Liver (tissue), 9 donors: Measurements from ENCODE around the gene MCFD2. TPM values are rescaled to one million over a fixed set of nuclear protein-coding genes. Genes with fewer than 3 reads are reported as not detected.

ENCODE experiments used
- DNase-seq: peaks from one replicate; pipeline ENCODE4 v3.0.0-alpha.2; 2017; ENCODE audit warnings: low spot score
- H3K27ac ChIP-seq, 2 donors: one replicate each; pipeline ENCODE4 v1.7.0; 2013; ENCODE audit warnings: inconsistent platforms in 2 of 2, low read length in 2 of 2, control low read depth in 1 of 2, low read depth in 1 of 2, mild to moderate bottlenecking in 1 of 2
- H3K27me3 ChIP-seq, 4 donors: one replicate each; pipeline versions ENCODE4 v1.6.1 to v1.7.0; 2013; ENCODE audit warnings: low read length in 3 of 4, inconsistent platforms in 1 of 4, mild to moderate bottlenecking in 1 of 4, moderate library complexity in 1 of 4; ENCODE audit not compliant: control insufficient read depth in 4 of 4, insufficient read depth in 4 of 4
- H3K36me3 ChIP-seq, 4 donors: one replicate each; pipeline versions ENCODE4 v1.6.1 to v1.7.0; 2013; ENCODE audit warnings: low read length in 3 of 4, mild to moderate bottlenecking in 3 of 4, low read depth in 1 of 4, moderate library complexity in 1 of 4; ENCODE audit not compliant: control insufficient read depth in 4 of 4, insufficient read depth in 3 of 4
- H3K4me1 ChIP-seq, 4 donors: one replicate each; pipeline versions ENCODE4 v1.6.1 to v1.7.0; 2013; ENCODE audit warnings: low read length in 3 of 4, mild to moderate bottlenecking in 3 of 4, moderate library complexity in 1 of 4; ENCODE audit not compliant: control insufficient read depth in 4 of 4, insufficient read depth in 4 of 4
- H3K4me3 ChIP-seq, 3 donors: one replicate each; pipeline versions ENCODE4 v1.6.1 to v1.7.0; 2013; ENCODE audit warnings: low read length in 3 of 3, control low read depth in 1 of 3, low read depth in 1 of 3, mild to moderate bottlenecking in 1 of 3
- H3K9ac ChIP-seq, 2 donors: one replicate each; pipeline ENCODE4 v1.7.0; 2013; ENCODE audit warnings: low read length in 2 of 2, mild to moderate bottlenecking in 2 of 2, moderate library complexity in 2 of 2, control low read depth in 1 of 2, low read depth in 1 of 2
- H3K9me3 ChIP-seq, 4 donors: one replicate each; pipeline versions ENCODE4 v1.6.1 to v1.7.0; 2013; ENCODE audit warnings: low read length in 3 of 4; ENCODE audit not compliant: control insufficient read depth in 4 of 4
- ATF3 ChIP-seq: IDR thresholded peaks from 2 replicates; pipeline ENCODE4 v1.6.1; 2016; ENCODE audit warnings: antibody characterized with exemption
- CTCF ChIP-seq: fragments of 150-350 bp; IDR thresholded peaks from 2 replicates; pipeline ENCODE4 v1.5.1; 2017; ENCODE audit warnings: improper control_type of control experiment, low read depth, low read length; ENCODE audit not compliant: missing input control
- FOXA1 ChIP-seq: IDR thresholded peaks from 2 replicates; pipeline ENCODE4 v1.6.1; 2016; ENCODE audit warnings: antibody characterized with exemption
- FOXA2 ChIP-seq: IDR thresholded peaks from 2 replicates; pipeline ENCODE4 v1.6.1; 2016; ENCODE audit warnings: antibody characterized with exemption
- GABPA ChIP-seq, 2 donors: IDR thresholded peaks in 1 of 2; conservative IDR thresholded peaks in 1 of 2; 2 replicates each; pipeline ENCODE4 v1.6.1; 2016; ENCODE audit warnings: antibody characterized with exemption in 2 of 2, mild to moderate bottlenecking in 1 of 2, moderate library complexity in 1 of 2
- NR2F2 ChIP-seq: IDR thresholded peaks from 2 replicates; pipeline ENCODE4 v1.6.1; 2016; ENCODE audit warnings: antibody characterized with exemption
- RAD21 ChIP-seq, 2 donors: IDR thresholded peaks; 2 replicates each; pipeline ENCODE4 v1.6.1; 2016; ENCODE audit warnings: antibody characterized with exemption in 2 of 2, mild to moderate bottlenecking in 2 of 2
- REST ChIP-seq: IDR thresholded peaks from 2 replicates; pipeline ENCODE4 v1.6.1; 2016; ENCODE audit warnings: antibody characterized with exemption, mild to moderate bottlenecking
- RXRA ChIP-seq, 2 donors: IDR thresholded peaks; 2 replicates each; pipeline ENCODE4 v1.6.1; 2017 to 2018; ENCODE audit warnings: antibody characterized with exemption in 2 of 2, mild to moderate bottlenecking in 1 of 2
- SP1 ChIP-seq: IDR thresholded peaks from 2 replicates; pipeline ENCODE4 v1.6.1; 2018; ENCODE audit warnings: antibody characterized with exemption, mild to moderate bottlenecking
- TAF1 ChIP-seq: conservative IDR thresholded peaks from 2 replicates; pipeline ENCODE4 v1.6.1; 2016; ENCODE audit warnings: antibody characterized with exemption, mild to moderate bottlenecking
- YY1 ChIP-seq: IDR thresholded peaks from 2 replicates; pipeline ENCODE4 v1.6.1; 2016; ENCODE audit warnings: antibody characterized with exemption, mild to moderate bottlenecking
- ZBTB33 ChIP-seq: IDR thresholded peaks from 2 replicates; pipeline ENCODE4 v1.6.1; 2016; ENCODE audit warnings: antibody characterized with exemption
- WGBS: extraction: QIAGEN DNeasy Blood & Tissue Kit; methylation state at CpG from one replicate; pipeline ENCODE4 v1.1.7; 2013; 5-methylcytosine and 5-hydroxymethylcytosine counted together
- polyA plus RNA-seq, 2 donors: library from polyadenylated mRNA; stranded (reverse) in 1 of 2; unstranded in 1 of 2; fragments of 200-250 nt in 1 of 2; fragments of >200 nt in 1 of 2; fragmentation: Nextera tagmentation in 1 of 2; extraction: Ambion mirVana in 1 of 2; gene quantifications; one replicate each; pipeline versions ENCODE4 v1.2.1 to v1.2.3, GENCODE V29; 2013 to 2015
- total RNA-seq, 2 donors: library from RNA; depleted of rRNA; stranded (reverse); fragments of >200 nt; gene quantifications; one replicate each; pipeline ENCODE4 v1.2.3, GENCODE V29; 2014
- donor health status: healthy.
- donor health status: healthy.
- donor health status: healthy.
- donor health status: healthy.
- donor health status: healthy.

MCFD2 gene
- total and polyA plus RNA-seq, 4 donors = 81.8 to 148 (median 129) TPM

- peaks cover 6 to 23% (median 21%) of the 10 kb centered on the region in 4 donors for H3K36me3 ChIP-seq
These were observed 13.1 kb downstream of the MCFD2 start for GRCh38 chr2:46902465-46902864.

GRCh38 chr2:46901611-46902010 lies 14.0 kb downstream of the MCFD2 start:
- H3K27me3 ChIP-seq = no peaks in the 10 kb centered on the region
- peaks cover 6 to 14% (median 13%) of the 10 kb centered on the region in 4 donors for H3K36me3 ChIP-seq
- WGBS = 84% methylated on average over 2 of the region's 2 CpGs
- no peak overlapping the region for H3K4me3 ChIP-seq
- TF ChIP-seq YY1 = no peak
- no peak for TF ChIP-seq ATF3
- no peak for TF ChIP-seq SP1
- TF ChIP-seq NR2F2 = no peak
- no peak for TF ChIP-seq TAF1
- TF ChIP-seq RXRA (IDR thresholded peaks at IDR 0.05) = no peak
- no peak for TF ChIP-seq REST
- no peak for TF ChIP-seq ZBTB33
- no peak for TF ChIP-seq FOXA2
- TF ChIP-seq CTCF = no peak
- TF ChIP-seq FOXA1 = no peak
- no peak for TF ChIP-seq GABPA (IDR thresholded peaks at IDR 0.05 in 1 of 2, conservative IDR thresholded peaks at IDR 0.05 in 1 of 2)
- TF ChIP-seq RAD21 (IDR thresholded peaks at IDR 0.05) = no peak
- peaks cover 0 to 3% (median 0%) of the 10 kb centered on the region in 4 donors for H3K4me1 ChIP-seq
- no peaks in the 10 kb centered on the region for H3K9me3 ChIP-seq
- H3K9ac ChIP-seq = no peak overlapping the region
- no peak for DNase-seq
- H3K27ac ChIP-seq = no peak overlapping the region

More at GRCh38 chr2:46902465-46902864, 13.1 kb downstream of the MCFD2 start:
- Histone ChIP-seq H3K27ac (no peak overlapping the region), H3K9ac (no peak overlapping the region), H3K4me1 (peaks cover 0 to 3% (median 0%) of the 10 kb centered on the region in 4 donors), H3K4me3 (no peak overlapping the region), H3K9me3 (no peaks in the 10 kb centered on the region), H3K27me3 (no peaks in the 10 kb centered on the region)
- no peak for DNase-seq
- TF ChIP-seq NR2F2 = no peak
